ENCODE results near the gene INPP5A. TPM values are rescaled to one million over a fixed set of nuclear protein-coding genes. Genes with fewer than 3 reads are reported as not detected.

INPP5A gene
- total RNA-seq, 2 donors from 2014 or later = 74.4 to 95.3 TPM

- ATAC-seq (no peak), DNase-seq (no peak)
- intact Hi-C loops (cut with DNase I) = no loop called here
Measured at GRCh38 chr10:132528064-132528691, 9.4 kb upstream of the INPP5A start.

DNA sequence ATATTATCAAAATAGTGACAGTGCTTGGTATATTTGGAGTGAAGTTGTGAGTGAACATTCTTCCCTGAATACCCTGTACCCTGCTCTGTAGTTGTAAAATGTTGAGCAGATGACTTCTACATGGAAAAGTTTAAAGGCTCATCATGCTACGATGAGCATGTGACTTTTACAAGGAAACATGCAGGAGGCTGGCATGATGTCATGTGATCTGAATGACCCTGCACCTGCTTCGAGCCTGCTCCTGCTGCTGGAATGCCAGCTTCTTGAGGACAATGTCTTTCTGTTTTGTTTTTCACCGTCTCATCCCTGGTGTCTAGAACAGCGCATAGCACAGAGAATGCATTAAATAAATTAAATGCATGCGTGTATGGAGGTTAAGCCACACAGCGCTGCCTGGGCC is 5.4 kb upstream of the INPP5A start:
- DNase-seq (no peak), ATAC-seq (no peak)
- intact Hi-C loops (cut with DNase I) = loop anchor here in 1 of 2 donors (10.0 kb wide), 2 partner anchors 67 to 103 kb away; no protein-coding TSS in a partner anchor

DNA sequence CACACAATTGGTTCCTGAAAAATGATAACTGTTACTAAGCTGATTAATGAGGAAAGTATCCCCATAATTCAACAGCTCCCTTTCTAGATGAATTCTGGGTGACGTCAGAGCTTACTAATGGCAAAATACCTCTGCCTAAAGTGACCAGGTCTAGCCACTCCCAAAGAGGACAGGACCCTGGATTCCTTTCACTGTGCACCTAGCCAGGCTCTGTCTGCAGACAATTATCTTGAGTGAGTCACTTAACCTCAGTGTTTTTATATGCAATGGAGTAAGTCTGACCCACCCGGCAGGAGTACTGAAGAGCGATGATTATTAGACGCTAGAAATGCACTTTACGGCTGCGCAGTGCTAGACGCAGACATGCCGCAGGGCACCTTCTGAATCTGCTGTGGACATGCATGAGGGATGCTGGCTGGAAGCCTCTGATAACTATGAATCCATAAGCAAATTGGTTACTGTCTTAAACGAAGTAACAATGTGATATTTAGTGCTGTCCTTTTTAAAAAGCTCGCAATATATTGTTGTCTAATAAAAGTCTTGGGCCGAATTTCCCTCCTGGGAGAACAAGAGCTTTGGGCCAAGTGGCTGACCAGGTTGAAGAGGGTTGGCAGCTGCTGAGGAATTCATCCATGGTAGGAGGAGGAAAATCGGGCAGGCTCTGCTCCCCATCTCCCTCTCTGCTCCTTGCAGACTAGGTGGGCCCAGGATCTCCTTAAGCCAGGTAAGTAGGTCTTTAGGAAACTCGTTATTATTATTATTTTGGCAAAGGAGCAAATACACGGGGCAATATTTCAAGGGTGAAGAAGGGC is 4.6 kb upstream of the INPP5A start:
- ATAC-seq (no peak), DNase-seq (no peak)
- intact Hi-C loops (cut with DNase I) = loop anchor here in 1 of 2 donors (10.0 kb wide), 2 partner anchors 68 to 102 kb away; no protein-coding TSS in a partner anchor

DNA sequence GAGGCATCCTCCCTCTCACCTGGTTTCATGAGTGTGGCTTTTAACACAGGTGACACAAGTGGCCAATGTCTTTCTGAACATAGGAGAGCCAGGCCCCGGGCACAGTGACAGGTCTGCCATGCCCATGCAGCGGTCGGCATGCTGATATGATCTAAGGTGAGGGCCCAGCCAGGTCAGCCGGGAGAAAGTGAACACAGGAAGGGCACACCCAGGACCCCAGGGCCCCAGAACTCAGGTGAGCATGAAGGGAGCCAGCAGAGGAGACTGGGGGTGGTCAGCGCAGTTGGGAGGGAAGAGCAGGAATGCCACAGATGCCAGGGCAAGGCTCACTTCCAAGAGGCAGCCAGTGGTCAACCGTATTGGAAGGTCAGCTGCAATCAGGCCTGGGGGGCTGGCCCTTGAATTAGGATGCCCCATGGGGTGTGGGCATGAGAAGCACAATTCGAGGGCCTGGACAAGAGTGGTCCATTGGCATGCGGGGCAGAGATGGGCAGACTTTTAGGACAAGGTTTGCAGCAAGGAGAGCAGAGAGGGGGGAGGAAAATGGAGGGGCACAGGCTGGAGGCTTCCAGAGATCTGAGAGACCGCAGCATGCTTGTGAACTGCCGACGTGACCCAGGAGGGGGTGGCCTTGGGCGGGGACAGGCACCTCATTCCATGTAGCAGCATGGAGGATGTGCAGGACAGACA is 3.9 kb upstream of the INPP5A start:
- DNase-seq (no peak), ATAC-seq (no peak)
- intact Hi-C loops (cut with DNase I) = loop anchor here in 1 of 2 donors (10.0 kb wide), 2 partner anchors 69 to 101 kb away; no protein-coding TSS in a partner anchor

DNA sequence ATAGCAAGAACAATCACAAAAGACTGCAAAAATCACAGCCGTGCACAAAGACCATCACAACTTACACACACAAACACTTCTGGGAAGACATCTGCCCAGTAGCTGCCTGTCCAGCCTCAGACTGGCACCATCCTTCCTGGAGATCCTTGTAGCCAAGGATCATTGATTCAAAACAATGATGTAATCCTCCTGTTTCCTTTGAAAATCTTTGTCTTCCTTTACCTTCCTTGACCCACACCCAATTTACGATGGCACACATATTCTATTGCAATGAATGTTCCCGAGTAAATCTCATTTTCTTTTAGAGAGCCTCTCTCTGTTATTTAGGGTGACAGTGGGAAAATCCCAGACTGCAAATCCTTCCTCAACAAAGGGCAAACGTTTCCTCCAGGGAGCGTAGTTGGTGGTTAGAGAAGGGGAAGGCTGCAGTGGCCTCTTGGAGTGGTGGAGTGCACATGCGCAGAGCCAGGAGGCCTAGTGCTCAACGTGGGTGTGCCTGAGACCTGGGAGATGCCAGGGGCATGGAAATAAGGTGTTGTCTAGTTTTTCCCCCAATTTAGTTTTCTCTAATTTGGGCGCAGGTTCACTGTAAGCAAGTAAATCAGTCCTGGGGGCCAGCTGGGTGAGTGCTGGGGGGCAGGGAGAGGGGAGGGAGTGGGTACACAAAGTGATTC is 3.1 kb upstream of the INPP5A start:
- ATAC-seq (no peak), DNase-seq (no peak)
- intact Hi-C loops (cut with DNase I) = loop anchor here in 1 of 2 donors (5.0 to 10.0 kb wide), 3 partner anchors 53 to 100 kb away; no protein-coding TSS in a partner anchor

GRCh38 chr10:132535065-132535651 is 2.4 kb upstream of the INPP5A start:
- ATAC-seq (no peak), DNase-seq (no peak)
- intact Hi-C loops (cut with DNase I) = loop anchor here in 1 of 2 donors (5.0 to 10.0 kb wide), 3 partner anchors 52 to 100 kb away; no protein-coding TSS in a partner anchor

- DNase-seq = no peak
- intact Hi-C loops (cut with DNase I) = loop anchor here (2.0 to 10.0 kb wide), 5 partner anchors 18 to 98 kb away; no protein-coding TSS in a partner anchor
- ATAC-seq = peak in 1 of 2 donors; percentile 4
Measured at GRCh38 chr10:132536241-132536876, 1.2 kb upstream of the INPP5A start.

GRCh38 chr10:132536877-132537683 is 507 bp upstream of the INPP5A start:
- peak; percentile 94 to 96 for ATAC-seq
- intact Hi-C loops (cut with DNase I) = loop anchor here (2.0 to 10.0 kb wide), 5 partner anchors 18 to 98 kb away; no protein-coding TSS in a partner anchor

GRCh38 chr10:132538031-132538789 is 623 bp downstream of the INPP5A start:
- DNase-seq = peak; percentile 36
- intact Hi-C loops (cut with DNase I) = loop anchor here (1.0 to 10.0 kb wide), 4 partner anchors 49 to 97 kb away; no protein-coding TSS in a partner anchor
- no peak for ATAC-seq

More at GRCh38 chr10:132536877-132537683, 507 bp upstream of the INPP5A start:
- DNase-seq = peak; percentile 100

DNA sequence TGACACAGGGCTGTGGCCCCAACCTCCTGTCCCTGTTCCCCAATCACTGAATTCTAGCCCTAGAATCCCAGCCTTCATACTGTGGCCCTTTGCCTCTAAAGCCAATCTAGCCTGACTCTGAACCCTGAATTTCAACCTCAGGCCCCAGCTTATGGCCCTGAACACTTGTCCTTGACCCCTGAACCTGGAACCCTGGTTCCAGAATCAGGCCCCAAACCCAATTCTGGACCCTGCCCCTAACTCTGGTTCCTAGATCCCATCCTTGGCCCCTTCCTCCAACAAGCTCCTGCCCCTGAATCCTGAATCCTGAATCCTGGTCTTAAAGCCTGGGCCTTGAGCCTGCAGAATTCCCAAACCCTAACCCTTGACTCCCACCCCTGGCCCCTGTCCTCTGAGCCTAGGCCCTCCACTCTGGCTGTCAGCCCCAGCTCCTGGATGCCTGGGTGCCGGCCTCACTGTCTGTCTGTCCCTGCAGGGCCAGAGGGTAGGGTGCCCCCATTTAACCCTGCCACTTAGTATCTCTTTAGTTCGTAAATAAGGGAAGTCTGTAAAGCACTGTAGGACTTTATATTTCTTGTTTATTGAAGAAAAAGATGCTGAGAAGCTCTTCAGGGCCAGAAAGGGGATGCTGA is 1.3 kb downstream of the INPP5A start:
- ATAC-seq = no peak
- intact Hi-C loops (cut with DNase I) = loop anchor here (1.0 to 10.0 kb wide), 4 partner anchors 48 to 96 kb away; no protein-coding TSS in a partner anchor
- DNase-seq = peak; percentile 27

GRCh38 chr10:132539431-132539839 is 1.8 kb downstream of the INPP5A start:
- DNase-seq (peak; percentile 51), ATAC-seq (no peak)
- intact Hi-C loops (cut with DNase I) = loop anchor here in 1 of 2 donors (5.0 to 10.0 kb wide), 3 partner anchors 48 to 95 kb away; no protein-coding TSS in a partner anchor

- ATAC-seq (no peak), DNase-seq (no peak)
- intact Hi-C loops (cut with DNase I) = loop anchor here (5.0 to 10.0 kb wide), 4 partner anchors 37 to 95 kb away; no protein-coding TSS in a partner anchor
Measured at GRCh38 chr10:132539894-132540293, 2.3 kb downstream of the INPP5A start.

DNA sequence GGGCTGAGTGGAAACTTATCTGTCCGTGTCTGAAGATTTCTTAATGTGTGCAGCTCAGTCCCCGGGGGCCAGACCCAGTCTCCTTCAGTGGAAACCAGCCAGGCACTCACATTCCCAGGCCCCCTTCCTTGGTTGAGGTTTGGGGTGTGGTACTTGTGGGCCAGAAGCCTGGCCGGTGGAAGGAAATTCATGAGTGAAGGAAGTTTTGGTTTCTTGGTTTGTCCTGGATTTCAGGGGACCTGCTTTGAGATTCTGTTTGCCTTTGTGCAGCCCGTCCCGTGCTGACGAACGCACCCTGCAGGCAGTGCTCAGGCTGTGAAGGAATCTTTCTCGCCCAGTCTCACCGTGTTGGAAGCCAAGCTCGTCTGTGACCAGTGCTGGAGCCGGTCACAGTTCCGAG is 2.9 kb downstream of the INPP5A start:
- ATAC-seq = no peak
- intact Hi-C loops (cut with DNase I) = loop anchor here in 1 of 2 donors (5.0 kb wide), 1 partner anchor 37 kb away; no protein-coding TSS in a partner anchor
- DNase-seq = peak; percentile 39

DNA sequence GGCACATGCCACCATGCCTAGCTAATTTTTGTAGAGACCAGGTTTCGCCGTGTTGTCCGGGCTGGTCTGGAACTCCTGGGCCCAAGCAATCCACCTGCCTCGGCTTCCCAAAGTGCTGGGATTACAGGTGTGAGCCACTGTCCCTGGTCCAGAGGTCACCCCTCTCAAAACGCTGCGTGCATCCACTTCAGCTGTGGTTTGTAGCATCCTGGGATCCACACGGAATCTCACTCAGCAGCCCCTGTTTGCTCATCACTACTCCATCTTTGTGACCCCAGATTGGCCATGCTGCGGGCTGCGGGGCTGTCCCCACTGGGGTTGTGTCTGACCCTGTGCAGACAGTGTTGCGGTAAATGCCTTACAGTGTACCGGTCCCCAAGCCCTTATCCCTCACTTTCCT is 3.5 kb downstream of the INPP5A start:
- intact Hi-C loops (cut with DNase I) = loop anchor here in 1 of 2 donors (5.0 kb wide), 1 partner anchor 36 kb away; no protein-coding TSS in a partner anchor
- ATAC-seq = no peak
- no peak for DNase-seq

GRCh38 chr10:132541601-132542011 is 4.0 kb downstream of the INPP5A start:
- DNase-seq (no peak), ATAC-seq (no peak)
- intact Hi-C loops (cut with DNase I) = loop anchor here in 1 of 2 donors (5.0 kb wide), 1 partner anchor 36 kb away; no protein-coding TSS in a partner anchor

Measured in left cardiac atrium (tissue), 4 donors.